Brain microvascular endothelial cell (primary cell): ENCODE data around the gene FSTL4.

Experiments used
- DNase-seq: peaks from one replicate; pipeline ENCODE4 v3.0.0-alpha.2; 2020
- H3K27ac ChIP-seq: fragments of 250-450 bp; sonication (Bioruptor Pico); 2 replicates; pipeline ENCODE4 v1.5.1; 2020; ENCODE audit warnings: mild to moderate bottlenecking, moderate library complexity
- H3K27me3 ChIP-seq: fragments of 250-450 bp; sonication (Bioruptor Pico); replicated peaks from 2 replicates; pipeline ENCODE4 v1.5.1; 2020; ENCODE audit warnings: mild to moderate bottlenecking
- H3K36me3 ChIP-seq: fragments of 250-450 bp; sonication (Bioruptor Pico); replicated peaks from 2 replicates; pipeline ENCODE4 v1.5.1; 2020; ENCODE audit warnings: mild to moderate bottlenecking
- H3K4me3 ChIP-seq: 2 replicates; pipeline ENCODE4 v1.5.1; 2011; ENCODE audit warnings: low read depth, mild to moderate bottlenecking, control low read depth, low read length, moderate library complexity
- CTCF ChIP-seq: IDR thresholded peaks from 2 replicates; pipeline ENCODE4 v1.5.1; 2011; ENCODE audit warnings: low read depth, mild to moderate bottlenecking, moderate library complexity, low read length, control low read depth, inconsistent platforms; ENCODE audit errors: missing control alignments
- in situ Hi-C: cut with HindIII; loops from 2 replicates; pipeline ENCODE4 v1.10.0; 2017; ENCODE audit warnings: low sequenced_read_pairs, low pct_ligation_motif_present

Gene FSTL4

GRCh38 chr5:133467826-133468463 lies 144.4 kb downstream of the FSTL4 start:
- TF ChIP-seq CTCF = no peak
- in situ Hi-C loops = no loop called here
- H3K27me3 ChIP-seq = no peaks in the 10 kb centered on the region
- H3K27ac ChIP-seq = no peak overlapping the region
- no peak for DNase-seq
- no peaks in the 10 kb centered on the region for H3K36me3 ChIP-seq
- H3K4me3 ChIP-seq = no peak overlapping the region

- no peak overlapping the region for H3K27ac ChIP-seq
- TF ChIP-seq CTCF = no peak
- H3K36me3 ChIP-seq = no peaks in the 10 kb centered on the region
- in situ Hi-C loops = no loop called here
- no peak overlapping the region for H3K4me3 ChIP-seq
- no peak for DNase-seq
- H3K27me3 ChIP-seq = no peaks in the 10 kb centered on the region
These were observed 145.0 kb downstream of the FSTL4 start for GRCh38 chr5:133467335-133467779.

- Histone ChIP-seq H3K27me3 (no peaks in the 10 kb centered on the region), H3K36me3 (no peaks in the 10 kb centered on the region), H3K4me3 (no peak overlapping the region), H3K27ac (no peak overlapping the region)
- TF ChIP-seq CTCF = no peak
- DNase-seq = no peak
- in situ Hi-C loops = no loop called here
These were observed 145.6 kb downstream of the FSTL4 start for GRCh38 chr5:133466556-133467334.

- in situ Hi-C loops = no loop called here
- no peak for DNase-seq
- Histone ChIP-seq H3K27ac (no peak overlapping the region), H3K4me3 (no peak overlapping the region), H3K36me3 (no peaks in the 10 kb centered on the region), H3K27me3 (no peaks in the 10 kb centered on the region)
- no peak for TF ChIP-seq CTCF
These were observed 148.3 kb downstream of the FSTL4 start for GRCh38 chr5:133464013-133464412.

GRCh38 chr5:133461796-133462516 lies 150.4 kb downstream of the FSTL4 start:
- H3K27ac ChIP-seq = no peak overlapping the region
- in situ Hi-C loops = no loop called here
- no peak for DNase-seq
- no peak overlapping the region for H3K4me3 ChIP-seq
- no peaks in the 10 kb centered on the region for H3K27me3 ChIP-seq
- TF ChIP-seq CTCF = no peak
- H3K36me3 ChIP-seq = no peaks in the 10 kb centered on the region
